Stimulated activated CD8-positive, alpha-beta memory T cell treated with anti-CD3 and anti-CD28 coated beads, Interleukin-15, amount 100 ng/mL, for 48 hours (primary cell): ENCODE results near the gene MBIP.

ENCODE experiments used
- DNase-seq, 2 donors: peaks; one replicate each; pipeline ENCODE4 v3.0.0-alpha.2; 2020; ENCODE audit warnings: low read depth in 2 of 2

The MBIP gene

GRCh38 chr14:36313898-36314297 is 6.5 kb downstream of the MBIP start:
- DNase-seq = no peak

- DNase-seq = no peak
These were observed 7.2 kb downstream of the MBIP start for GRCh38 chr14:36313206-36313605.

- no peak for DNase-seq
These were observed 13.6 kb downstream of the MBIP start for GRCh38 chr14:36306836-36307235.

GRCh38 chr14:36304895-36305294 is 15.5 kb downstream of the MBIP start:
- no peak for DNase-seq

GRCh38 chr14:36303960-36304359 is 16.5 kb downstream of the MBIP start:
- no peak for DNase-seq

GRCh38 chr14:36302823-36303222 is 17.6 kb downstream of the MBIP start:
- no peak for DNase-seq

- no peak for DNase-seq
These were observed 19.3 kb downstream of the MBIP start for GRCh38 chr14:36301159-36301558.

GRCh38 chr14:36300337-36300736 is 20.1 kb downstream of the MBIP start:
- no peak for DNase-seq

GRCh38 chr14:36295642-36296627 is 24.5 kb downstream of the MBIP start:
- DNase-seq = no peak

GRCh38 chr14:36294543-36294942 is 25.9 kb downstream of the MBIP start:
- no peak for DNase-seq

- DNase-seq = no peak
These were observed 26.6 kb downstream of the MBIP start for GRCh38 chr14:36293824-36294223.

GRCh38 chr14:36289954-36290353 is 30.5 kb downstream of the MBIP start:
- no peak for DNase-seq

- DNase-seq = no peak
These were observed 31.9 kb downstream of the MBIP start for GRCh38 chr14:36288496-36288895.

- DNase-seq = no peak
These were observed 35.4 kb downstream of the MBIP start for GRCh38 chr14:36284971-36285595.

GRCh38 chr14:36281309-36281708 is 39.1 kb downstream of the MBIP start:
- no peak for DNase-seq

GRCh38 chr14:36279306-36280190 is 40.9 kb downstream of the MBIP start:
- no peak for DNase-seq

GRCh38 chr14:36275741-36276140 is 44.7 kb downstream of the MBIP start:
- DNase-seq = no peak

GRCh38 chr14:36271939-36272907 is 48.2 kb downstream of the MBIP start:
- DNase-seq = peak; percentile 1 to 12

GRCh38 chr14:36271222-36271621 is 49.2 kb downstream of the MBIP start:
- no peak for DNase-seq

GRCh38 chr14:36270191-36270590 is 50.2 kb downstream of the MBIP start:
- DNase-seq = no peak

GRCh38 chr14:36268121-36268520 is 52.3 kb downstream of the MBIP start:
- DNase-seq = no peak
